HG02943 (cell line): ENCODE data around the gene MAP3K14.

Experiments
- ATAC-seq: cut with Tn5 transposase; IDR thresholded peaks from one replicate; pipeline ENCODE4 v1.9.1; 2021; ENCODE audit warnings: mild to moderate bottlenecking, low read depth, moderate library complexity; ENCODE audit not compliant: unreplicated experiment

Gene MAP3K14

DNA sequence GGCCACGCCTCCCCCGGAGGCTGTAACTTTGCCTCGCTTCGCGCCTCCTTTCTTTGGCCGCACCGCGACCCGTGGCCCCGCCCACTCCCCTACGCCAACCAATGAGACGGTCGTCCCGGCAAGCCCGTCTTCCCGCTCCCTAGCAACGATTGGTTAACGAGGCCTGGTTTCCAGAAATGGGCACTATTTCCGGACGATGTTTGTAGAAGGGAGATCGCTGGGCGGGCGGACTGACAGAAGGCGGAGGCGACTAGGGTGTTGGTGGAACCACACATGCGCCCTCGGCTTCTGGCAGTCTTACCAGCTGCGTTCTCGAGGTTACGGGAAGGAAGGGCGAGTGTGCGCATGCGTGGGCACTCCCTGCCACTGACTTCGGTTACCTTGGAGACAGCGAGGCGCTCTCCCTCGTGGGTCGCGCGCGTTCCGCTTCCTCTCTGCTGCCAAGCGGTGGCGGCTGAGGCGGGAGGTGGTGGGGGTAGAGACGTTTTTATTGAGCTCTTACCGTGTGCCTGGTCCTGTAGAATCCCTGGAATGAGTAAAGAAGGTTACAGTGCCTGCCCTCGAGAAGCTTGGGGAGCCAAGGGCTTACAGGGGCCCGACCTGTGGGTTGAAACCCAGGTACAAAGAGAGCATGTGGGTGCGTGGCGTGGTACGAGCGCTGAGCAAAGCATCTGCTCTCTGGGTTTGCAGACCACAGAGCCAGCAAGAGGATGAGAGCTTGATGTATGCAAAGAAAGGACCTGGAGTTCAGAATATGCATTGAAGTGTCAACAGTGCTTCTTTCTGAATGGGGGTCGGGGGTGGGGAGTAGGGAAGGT, 500 bp upstream of the MAP3K14 start:
- peak; percentile 70 for ATAC-seq

DNA sequence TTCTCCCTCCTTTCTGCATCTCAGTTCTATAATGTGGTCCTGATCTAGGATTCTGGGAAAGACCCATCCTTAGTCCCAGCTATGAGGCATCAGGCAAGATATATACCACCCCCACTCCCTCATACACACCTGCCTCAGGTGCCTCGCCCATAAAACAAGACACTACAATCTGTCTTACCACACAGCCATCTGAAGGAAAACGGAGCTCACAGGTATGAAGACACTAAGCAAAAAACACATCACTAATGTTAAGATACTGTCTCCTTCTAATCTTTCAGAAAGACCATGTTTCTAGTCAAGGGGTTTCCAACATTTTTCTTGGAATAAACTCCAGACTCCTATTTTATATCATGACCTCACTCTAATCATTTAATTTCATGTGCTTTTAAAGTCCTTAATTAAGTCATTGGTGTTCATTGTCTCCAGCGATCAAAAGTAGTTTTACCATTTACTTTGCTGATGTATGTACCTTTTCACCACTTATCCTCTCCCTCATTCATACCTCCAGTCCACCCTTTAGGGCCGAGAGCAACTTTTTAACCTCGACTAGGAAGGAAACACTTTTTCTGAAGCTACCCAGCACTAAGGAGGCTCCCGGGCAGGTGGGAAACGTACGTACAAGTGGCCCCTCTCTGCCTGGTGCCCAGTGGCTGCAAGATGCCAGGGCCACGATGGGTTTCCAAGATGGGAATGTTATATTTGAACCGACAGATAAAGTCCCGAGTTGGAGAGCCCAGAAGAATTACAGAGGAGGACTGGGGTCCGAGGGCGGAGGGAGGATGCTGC, 979 bp downstream of the MAP3K14 start:
- ATAC-seq, result no peak

DNA sequence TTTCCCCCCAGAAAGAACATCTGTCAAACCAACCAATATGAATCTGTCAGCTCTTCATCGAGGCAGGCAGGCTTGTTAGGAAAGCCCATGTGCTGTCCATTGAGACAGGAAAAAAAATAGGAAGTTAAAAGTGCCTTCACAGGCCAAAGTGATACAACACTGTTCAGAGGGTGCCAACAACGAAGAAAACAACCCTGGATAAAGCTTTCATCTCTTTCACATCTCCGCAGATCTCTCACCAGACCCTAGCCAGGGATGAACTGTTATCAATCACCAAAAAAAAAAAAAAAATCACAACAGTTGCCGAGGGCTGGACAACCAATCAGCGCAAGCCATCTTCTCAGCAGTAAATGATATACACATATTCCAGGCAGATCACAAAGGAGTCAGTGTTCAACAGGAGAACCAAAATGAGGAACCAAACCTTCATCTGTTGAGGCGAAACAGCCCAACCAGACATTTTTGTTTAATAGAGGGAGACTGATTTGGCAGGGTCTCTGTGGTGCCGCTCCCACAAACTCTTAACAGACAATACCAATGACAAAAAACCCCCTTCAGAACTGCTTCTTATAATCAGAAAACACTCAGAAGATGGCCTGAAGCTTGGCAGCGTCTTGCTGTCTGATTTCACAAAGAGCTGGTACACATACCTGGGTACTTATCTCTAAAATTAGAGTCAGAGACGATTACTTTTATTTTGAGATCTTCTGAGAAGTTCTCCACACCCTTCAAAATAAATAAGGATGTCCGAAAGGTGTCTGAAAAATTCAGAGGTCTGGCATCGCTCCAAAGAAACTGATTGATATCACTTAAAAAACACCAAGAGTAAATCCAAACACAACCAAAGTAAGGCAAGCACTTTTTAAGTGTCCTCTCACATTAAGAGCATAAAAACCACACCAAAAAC, 1.8 kb downstream of the MAP3K14 start:
- ATAC-seq, result no peak

- no peak for ATAC-seq
Observed at GRCh38 chr17:45313996-45314740, 2.7 kb downstream of the MAP3K14 start.

- ATAC-seq, result no peak
Observed at GRCh38 chr17:45313421-45313771, 3.4 kb downstream of the MAP3K14 start.

- ATAC-seq, result no peak
Observed at GRCh38 chr17:45312477-45313420, 4.1 kb downstream of the MAP3K14 start.

DNA sequence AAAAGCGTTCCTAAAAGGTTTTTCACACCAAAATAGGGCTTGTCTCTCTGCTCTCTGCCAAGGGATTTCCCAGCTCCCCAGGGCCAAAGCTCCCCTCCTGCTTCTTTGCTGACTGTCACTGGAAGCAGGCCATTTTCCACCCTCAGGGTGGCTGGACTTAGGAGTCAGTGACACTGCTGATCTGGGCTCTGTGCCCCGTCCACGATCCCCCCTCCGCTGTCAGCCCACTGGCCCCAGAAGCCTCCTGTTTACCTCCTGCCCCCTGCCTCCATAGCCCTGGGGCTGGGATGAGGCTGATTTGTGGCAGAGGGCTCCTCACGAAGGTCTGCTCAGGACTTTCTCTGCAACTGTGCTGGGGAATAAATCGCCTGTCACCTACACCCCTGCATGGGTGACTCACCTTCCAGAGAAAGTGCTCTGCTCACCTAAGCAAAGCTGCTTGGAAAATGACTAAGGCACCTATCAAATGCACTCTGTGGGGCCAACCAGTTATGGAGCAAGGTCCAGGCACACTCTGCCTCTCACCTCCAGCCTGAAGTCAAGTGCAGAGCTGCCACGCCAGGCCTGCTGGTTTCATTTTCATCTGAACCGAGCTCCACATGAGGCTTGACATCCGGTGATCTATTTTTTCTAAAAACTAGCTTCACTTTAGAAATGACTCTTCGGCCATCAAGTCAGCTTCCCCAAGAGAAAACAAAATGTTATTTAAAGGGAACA, 4.9 kb downstream of the MAP3K14 start:
- ATAC-seq, result no peak

DNA sequence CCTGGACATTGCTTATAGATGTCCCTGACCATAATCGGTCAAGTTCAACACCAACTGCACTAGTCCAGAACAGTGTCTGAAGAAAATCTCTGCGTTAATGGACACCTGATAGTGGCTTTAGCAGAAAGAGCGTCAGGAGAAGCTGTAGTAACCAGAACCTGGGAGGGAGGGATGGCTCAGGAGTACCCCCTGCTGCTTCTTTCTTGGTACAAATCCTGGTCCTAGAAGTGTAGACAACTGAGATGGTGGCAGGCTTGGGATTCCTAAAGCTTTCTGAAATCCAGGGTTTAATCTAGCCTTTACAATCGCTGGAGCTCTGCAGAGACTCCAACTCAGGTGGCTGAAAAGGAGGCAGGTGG, 5.4 kb downstream of the MAP3K14 start:
- no peak for ATAC-seq

- ATAC-seq, result no peak
Observed at GRCh38 chr17:45310380-45311324, 6.2 kb downstream of the MAP3K14 start.

- no peak for ATAC-seq
Observed at GRCh38 chr17:45309400-45309799, 7.4 kb downstream of the MAP3K14 start.

GRCh38 chr17:45308840-45309239, 8.0 kb downstream of the MAP3K14 start:
- ATAC-seq, result no peak

DNA sequence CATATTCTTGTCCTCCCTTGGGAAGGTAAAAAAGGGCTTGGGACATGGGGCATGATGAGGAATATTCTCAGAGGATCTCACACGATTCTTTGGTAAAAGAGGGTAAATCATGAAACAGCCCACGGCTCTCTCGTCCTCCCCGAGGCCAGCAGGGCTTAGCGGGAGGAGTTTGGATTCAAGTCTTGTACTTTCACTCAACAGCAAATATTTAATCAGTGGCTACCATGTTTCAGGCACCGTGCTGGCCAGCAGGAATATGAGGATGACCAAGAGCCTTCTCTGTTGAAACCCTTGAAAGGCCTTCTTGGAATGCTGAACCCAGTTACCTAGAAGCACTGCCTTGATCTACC, 8.8 kb downstream of the MAP3K14 start:
- no peak for ATAC-seq

GRCh38 chr17:45307290-45308015, 9.4 kb downstream of the MAP3K14 start:
- no peak for ATAC-seq

- ATAC-seq, result no peak
Observed at GRCh38 chr17:45306623-45307022, 10.2 kb downstream of the MAP3K14 start.

- ATAC-seq, result no peak
Observed at GRCh38 chr17:45306094-45306493, 10.7 kb downstream of the MAP3K14 start.

GRCh38 chr17:45305530-45306087, 11.2 kb downstream of the MAP3K14 start:
- ATAC-seq, result no peak
